GM19043 (cell line): Measurements from ENCODE around the gene ADPGK.
"Not testable (repeated sequence)": the region's sequence is repeated elsewhere in the genome, so short reads cannot be mapped to it uniquely, and the experiment has no call there.

Experiments used
- ATAC-seq: cut with Tn5 transposase; IDR thresholded peaks from one replicate; pipeline ENCODE4 v1.9.1; 2021; ENCODE audit warnings: low read depth; ENCODE audit not compliant: unreplicated experiment

ADPGK gene

DNA sequence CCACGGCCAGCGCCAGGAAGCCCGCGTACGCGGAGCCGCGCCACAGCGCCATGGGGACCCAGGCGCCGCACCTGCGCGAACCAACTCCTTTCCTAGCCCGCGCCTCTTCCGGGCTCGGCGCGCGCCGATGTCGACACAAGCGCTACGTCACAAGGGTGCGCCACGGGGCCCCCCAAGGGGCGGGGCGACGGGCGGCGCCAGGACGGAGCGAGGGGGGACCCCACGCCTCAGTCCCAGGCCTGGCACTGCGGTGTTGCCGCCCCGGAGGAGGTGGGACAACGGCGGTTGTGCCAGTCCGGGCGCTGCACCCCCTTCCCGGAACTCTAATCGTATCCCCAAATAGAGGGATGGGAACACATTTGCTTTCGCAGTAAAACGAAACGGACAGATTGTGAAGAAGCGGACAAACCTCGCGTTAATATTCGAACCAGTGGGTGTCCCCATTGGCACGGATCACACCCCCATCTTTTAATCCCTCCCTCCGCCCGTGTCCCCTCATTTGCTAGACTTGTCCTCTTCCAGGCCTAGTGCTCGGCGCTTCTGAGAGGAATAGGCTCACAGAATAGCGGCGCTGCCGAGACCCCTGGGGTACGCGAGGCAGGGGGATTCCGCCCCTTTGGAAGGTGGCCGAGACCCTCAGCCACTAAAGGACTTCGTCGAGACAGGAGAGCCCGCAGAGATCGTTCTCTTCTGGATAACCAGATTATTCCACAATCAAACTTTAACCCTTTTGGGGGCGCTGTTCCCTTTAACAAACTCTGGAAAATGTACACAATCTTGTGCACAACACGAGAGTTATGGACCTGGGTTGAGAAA lies at the start of gene ADPGK:
ADPGK (minus strand) TSS at position 119 of the 816 bp plus-strand sequence; CDS start at position 52, 67 bp downstream.
- peak; percentile 58 for ATAC-seq

DNA sequence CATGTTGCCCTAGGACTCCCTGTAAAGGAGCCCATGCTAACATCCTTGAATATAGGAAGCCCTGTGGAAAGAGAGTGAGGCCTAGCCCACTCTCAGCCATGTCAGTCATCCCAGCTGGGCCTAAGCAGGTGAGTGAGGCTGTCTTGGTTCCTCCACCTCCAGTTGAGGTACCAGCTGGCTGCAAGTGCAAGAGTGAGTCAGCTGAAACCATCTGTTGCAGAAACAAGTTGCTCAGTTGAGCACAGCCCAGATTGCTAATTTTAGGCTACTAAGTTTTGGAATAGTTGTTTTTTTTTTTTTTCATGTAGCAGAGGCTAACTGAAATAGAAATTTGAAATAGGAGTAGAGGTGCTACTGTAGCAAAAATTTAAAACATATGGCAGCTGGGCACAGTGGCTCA lies 43.7 kb upstream of the ADPGK start:
- ATAC-seq: no peak

DNA sequence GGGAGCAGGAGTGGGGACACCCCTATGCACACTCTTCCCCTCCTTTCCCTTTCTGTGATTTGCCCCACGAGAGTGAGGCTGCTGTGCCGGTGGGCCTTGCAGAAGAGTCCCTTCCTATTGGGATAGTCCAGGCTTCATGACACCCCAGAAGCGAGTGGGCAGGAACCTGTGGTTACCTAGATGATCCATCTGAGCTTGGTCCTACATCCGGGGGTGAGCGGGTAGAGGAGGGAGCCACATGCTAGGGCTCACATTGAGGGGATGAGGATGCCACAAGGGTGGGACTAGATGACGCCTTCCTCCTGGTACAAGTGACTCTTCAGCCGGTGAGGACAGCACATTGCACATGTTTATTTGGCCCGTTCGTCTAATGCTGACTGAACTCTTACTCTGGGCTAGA lies 43.1 kb upstream of the ADPGK start:
- ATAC-seq: no peak

DNA sequence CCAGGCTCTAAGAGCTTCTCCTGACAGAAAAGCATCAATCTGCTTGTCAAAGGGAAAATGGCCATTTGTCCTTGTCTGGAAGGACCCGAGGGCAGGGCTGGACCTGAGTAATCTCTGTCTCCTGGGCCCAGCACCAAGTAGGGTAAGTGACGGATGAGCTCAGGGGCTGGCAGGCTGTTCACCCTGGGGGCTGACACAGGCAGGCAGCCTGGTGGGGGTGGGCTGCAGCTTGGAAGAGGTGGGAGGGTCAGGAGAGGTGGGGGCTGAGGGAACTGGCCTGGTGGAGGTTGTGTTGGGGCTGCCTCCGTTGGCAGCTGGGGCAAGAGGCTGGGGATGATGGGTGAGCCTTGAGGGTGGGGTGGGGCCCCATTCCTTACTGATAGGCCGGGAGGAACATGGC lies 42.3 kb upstream of the ADPGK start:
- no peak for ATAC-seq

DNA sequence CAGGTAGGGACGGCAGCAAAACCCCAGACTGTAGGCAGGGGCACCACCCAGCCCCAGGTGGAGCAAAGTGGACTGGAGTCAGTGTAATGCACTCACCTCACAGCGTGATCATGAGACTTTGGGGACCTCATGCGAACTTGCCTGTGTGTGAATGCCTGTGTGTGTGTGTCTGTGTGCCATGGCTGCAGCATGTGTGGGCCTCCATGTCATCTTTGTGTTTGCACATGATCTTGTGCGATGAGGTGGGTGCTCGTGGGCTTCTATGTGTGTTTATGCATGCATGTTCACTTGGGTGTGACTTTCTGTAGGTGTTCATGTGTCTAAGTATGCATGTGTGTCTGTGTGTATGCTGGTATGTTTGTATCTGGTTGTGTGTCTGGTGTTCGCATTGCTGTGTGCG lies 41.2 kb upstream of the ADPGK start:
- no peak for ATAC-seq

DNA sequence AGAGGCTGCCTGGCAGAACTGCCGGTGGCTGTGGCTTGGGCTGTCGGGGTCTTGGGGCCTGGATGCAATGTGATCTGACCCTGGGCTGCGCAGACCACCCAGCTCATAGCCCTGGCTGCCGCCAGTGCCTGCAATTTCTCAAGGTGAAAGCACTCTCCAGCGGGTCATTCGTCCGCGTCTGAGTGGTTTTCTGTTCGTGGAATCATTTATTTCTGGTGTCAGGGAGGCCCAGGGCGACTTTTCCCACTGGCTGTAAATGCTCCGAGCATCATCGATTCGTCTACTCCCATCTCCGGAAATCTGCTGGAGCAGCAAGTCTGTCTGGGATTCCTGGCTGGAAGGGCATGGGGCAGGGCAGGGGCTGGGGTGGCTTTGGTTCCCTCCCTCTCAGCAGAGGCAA lies 40.6 kb upstream of the ADPGK start:
- no peak for ATAC-seq

DNA sequence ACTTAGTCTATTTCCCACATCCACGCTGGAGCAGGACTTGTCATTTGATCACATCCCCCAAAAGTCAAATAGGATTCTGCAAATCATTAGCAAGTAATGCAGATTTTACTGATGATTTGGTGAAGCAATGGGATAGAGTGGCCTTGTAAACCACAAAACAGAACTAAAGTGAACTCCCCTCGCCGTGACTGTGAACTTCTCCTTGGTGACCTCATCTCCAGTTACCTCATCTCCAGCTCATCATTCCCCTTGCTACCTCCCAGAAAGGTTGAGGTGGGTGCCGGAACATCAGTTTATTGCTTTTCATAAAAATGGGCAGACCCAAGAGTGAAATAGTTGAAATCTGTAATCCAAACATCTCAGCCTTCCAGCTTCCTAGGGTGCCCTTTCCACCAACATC lies 36.7 kb upstream of the ADPGK start:
- no peak for ATAC-seq

DNA sequence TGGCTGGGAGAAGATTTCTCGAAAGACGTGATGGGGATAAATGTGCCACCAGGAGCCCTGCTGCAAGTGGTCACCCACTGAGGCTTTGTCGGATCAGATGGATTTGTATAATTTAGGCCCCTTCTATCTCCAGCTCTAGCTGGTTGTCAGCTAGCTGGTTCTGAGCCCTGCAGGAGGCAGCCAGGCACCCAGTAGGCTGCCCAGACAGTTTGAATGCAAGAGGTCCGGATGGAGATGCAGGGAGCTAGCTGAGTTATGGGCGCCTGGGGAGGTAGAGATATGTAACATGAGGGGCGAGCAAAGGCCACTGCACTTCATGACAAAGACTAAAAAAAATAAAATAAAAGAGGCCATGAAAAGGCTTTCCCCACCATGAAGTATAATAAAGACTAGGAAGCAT lies 35.1 kb upstream of the ADPGK start:
- ATAC-seq: no peak

DNA sequence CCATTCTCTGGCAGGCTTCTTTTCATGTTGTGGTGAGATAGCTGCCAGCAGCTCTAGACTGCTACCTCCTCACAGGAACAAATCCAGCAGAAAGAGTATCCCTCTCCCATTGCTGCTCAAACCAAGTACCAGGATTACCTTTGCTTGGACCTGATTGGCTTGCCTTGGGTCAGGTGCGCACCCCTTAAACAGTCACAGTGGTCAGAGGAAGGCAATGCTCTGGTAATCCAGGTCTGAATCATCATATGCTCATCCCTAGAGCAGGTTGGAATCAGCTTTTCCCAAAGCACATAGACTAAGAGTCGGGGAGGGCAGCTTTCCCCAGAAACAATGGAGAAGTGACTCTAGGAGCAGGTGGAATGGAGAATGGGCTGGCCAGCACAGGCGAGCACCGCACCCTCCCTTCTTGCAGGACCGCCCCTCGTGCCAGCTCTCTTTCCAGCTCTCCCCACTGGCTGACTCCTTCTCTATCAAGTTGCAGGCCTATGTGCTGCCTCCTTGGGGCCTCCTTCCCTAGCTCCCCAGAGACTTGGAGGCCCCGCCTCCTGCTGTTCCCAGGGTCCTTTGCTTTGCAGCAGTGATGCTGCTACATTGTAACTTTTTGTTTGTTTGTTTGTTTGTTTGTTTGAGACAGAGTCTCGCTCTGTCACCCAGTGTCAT lies 29.9 kb upstream of the ADPGK start:
- no peak for ATAC-seq

DNA sequence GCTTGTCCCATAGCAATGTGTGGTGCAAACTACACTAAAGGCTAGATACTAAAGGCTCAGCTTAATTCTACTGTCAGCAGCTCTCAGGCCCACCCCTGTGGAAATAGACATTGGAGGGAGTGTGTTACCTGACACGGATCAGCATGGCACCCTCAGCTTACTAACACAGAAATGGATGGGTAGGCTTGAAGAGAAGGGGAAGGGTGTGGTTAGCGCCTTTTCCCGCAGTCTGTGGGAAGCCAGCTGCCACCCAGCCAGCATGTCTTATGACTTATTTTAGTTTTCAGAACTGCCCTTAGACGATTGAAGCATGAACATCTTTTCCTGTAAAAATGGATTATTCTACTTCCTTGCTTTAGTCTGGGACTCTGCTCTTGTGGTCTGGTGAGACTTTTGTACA lies 25.8 kb upstream of the ADPGK start:
- no peak for ATAC-seq

DNA sequence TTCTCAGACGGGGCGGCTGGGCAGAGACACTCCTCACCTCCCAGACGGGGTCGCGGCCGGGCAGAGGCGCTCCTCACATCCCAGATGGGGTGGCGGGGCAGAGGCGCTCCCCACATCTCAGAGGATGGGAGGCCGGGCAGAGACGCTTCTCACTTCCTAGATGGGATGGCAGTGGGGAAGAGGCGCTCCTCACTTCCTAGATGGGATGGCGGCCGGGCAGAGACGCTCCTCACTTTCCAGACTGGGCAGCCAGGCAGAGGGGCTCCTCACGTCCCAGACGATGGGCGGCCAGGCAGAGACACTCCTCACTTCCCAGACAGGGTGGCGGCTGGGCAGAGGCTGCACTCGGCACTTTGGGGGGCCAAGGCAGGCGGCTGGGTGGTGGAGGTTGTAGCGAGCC lies 23.8 kb upstream of the ADPGK start:
- ATAC-seq: not testable (repeated sequence)

DNA sequence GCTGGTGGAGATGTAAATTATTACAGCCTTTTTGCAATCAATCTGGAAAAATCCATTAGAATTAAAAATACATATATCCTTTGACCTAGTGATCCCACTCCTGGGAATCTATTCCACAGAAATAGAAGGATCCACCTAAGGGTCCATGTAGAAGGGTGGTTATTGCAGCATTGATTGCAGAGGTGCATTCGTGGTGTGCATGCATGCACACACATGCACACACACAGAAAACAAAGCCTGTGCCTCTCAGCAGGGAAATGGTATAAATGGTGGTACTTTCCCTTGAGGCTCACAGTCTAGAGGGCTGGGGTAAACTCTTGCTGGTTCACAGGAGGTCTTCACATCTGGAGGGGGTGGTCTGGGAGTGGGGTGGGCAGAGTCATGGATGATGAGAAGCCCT lies 19.4 kb upstream of the ADPGK start:
- ATAC-seq: no peak

DNA sequence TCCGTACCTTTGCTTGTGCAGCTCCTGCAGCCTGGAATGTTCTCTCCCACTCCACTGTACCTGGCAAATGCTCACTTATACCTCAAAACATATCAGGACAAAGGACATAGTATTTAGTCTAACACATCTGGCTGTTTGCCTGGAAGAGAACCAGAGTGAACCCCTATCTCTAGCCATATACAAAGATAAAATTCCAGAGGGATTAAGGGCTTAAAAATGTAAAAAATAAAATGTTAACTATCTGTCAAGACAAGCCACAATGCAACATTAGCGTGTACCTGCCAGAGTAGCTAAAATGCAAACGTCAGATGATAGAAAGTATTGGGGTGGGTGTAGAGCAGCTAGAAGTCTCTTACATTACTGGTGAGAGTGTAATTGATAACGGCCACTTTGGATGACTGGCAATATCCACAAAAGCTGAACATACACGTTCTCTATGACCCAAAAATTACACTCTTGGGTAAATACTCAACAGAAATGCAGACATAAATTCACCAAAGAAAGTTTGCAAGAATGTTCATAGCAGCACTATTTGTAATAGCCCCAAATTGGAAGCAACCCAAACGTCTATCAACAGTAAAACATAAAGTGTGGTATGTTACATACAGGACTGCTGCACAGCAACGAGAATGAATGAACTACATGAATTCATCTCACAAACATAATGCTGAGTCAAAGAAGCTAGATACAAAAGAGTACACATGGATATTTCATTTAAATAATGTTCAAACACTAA lies 18.2 kb upstream of the ADPGK start:
- no peak for ATAC-seq

DNA sequence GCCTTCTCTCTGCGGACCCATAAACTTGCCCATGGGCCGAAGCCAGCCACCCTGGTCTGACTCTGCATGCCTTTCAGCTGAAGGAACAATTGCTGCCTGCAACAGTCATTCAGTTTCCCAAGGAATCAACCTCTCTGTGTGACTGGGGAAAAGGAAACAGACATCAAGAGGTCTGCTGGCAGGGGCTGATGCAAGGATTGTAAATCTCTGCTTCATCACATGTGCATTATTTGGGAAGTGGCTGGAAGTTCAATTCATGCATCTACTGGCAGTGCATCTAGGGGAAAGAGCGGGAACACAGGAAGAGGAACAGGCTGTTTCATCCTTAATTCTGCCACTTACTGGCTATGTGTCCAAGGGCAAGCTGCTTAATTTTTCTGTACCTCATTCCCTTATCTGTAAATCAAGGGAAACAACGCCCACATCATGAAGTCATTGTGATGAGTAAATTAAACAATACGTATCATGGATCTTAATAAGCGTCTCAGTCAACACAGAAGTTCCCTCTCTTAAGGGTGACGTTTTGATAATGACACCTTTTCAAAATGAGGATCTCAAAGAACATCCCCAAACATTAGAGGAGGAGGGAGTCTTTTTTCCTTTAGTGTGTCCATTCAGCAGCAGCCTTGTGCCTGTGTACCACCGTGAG lies 17.4 kb upstream of the ADPGK start:
- ATAC-seq: no peak

DNA sequence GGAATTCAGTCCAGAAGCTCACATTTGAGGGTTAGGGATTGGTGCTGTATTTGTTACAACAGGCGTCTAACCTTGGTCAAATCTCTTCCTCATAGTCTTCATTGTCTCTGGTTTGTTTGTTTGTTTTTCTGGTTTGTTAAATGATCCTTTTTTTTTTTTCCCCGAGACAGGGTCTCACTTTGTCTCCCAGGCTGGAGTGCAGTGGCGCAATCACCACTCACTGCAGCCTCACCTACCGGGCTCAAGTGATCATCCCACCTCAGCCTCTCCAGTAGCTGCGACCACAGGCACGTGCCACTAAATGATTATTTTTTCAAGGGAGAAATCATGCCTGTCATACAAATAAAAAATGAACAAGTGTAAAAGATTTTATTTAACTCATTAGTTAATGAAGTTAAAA lies 14.3 kb upstream of the ADPGK start:
- ATAC-seq: no peak

DNA sequence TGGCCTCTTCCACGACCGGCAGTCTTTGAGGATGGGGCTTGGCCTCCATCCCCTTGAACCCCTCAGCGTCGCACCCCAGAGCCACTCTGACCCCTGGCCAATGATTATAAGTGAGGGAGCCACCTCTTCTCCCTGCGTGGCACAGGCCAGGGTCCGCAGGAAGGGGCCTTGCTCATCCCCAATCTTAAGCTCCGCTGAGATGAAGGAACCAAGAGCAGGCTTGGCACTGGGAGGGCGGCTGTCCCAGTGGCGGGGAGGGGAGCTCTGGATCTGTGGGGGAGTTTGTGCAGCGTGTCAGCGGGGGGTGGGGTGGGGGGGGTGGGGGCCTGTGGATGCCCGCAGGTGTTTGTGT lies 13.8 kb upstream of the ADPGK start:
- ATAC-seq: no peak

DNA sequence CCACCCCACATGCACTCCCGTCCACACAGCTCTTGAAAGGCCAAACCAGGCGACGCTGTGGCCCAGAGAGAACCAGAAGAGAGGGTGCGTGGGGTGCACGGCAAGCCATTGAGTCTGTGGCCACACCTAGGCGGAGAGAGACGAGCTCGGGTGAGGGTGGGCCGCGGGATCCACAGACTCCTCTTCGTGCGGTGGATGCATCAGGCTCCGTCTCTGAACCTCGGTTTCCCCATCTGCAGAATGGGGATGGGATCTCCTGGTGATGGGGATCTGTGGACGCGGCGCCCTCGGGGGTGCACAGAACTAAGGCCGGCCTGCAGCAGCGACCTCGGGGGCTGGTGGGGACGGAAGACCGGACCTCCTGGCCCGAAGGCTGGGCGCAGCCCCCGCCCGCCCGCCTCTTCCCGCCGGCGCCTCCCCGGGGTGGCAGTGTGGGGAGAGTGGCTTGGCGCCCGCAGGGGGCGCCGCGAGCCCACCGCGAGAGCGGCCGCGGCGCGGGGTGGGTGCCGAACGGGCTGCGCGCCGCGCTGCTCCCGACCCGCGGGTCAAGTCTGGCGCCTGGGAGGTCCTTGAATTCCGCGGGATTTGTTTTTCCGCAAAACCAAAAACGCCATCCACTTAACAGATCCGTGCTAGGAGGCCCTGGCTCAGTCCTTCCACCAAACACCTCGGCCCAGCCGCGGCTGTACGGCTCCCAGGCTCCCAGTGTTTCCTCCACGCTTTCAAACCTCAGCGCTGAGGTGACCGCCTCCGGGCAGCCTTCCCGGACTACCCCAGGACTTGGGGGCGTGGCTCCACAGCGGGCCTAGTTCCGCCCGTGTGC lies 13.2 kb upstream of the ADPGK start:
- no peak for ATAC-seq

DNA sequence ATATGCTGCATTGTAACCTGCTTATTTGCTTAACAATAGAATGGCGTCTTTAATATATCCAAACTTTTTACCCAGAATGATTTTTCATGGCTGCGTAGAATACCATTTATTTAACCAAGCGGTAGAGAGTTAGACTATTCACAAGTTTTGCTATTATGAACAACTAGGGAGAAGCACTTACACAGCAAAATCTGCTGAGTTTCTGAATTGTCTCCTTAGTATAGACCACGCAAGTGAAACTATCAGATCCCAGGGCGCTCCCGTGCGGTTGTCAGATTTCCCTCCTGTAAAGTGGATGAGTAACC lies 12.6 kb upstream of the ADPGK start:
- ATAC-seq: no peak

DNA sequence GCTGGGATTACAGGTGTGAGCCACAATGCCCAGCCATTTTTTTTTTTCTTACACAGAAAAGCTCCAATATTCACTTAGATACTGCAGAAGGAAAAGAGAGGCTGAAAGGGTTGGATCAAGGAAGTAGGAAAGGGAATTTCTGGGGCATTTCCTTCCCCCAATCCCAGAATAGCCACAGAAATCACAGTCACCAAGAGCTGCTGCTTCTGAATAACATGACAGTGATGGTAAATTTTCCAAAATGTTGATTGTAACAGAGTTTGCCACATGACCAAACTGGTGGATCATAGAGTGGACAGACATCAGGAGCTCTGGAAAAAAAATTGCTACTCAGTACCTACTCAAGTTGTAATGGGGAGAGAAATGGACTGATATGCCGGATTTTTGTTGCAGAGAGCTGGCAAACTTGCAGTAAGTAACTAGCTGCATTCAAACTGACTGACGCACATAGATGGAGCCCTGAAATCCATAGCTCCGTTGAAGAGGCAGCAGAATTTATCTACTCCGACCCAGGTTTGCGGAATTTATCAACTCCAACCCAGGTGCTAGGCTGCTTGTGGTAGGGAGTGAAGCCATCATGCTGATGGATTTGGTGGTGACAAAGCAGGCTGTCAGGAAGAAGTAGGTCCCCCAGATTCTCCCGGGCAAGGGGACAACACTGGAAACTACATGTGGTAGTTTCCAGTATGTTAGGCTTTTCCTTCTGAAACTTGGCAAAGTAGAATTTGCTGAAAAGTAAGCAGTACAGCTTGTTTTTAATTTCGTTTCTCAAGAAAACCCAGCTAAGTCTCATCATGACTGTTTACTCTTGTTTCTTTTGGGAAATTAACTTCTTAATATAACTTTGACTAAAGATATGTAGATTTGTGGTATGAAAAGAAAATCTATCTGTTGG lies 10.5 kb upstream of the ADPGK start:
- no peak for ATAC-seq

DNA sequence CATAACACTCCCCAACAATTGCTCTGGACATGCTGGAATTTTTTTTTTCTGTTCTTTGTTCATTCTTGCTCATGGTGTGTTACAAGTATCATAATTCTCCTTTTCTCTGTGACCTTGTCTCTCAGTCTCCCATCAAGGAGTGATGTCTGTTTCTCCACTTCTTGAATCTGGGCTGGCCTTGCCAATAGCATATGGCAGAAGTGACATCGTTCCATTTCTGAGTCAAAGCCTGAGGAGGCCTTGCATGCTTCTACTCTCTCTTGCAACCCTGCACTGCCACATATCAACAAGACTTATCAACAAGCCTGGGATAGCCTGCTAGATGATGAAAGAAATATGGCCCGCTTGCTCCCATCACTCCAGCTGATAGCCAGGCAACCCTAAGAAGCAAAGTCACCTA lies 8.9 kb upstream of the ADPGK start:
- no peak for ATAC-seq
